A673 (cell line): ENCODE data around the gene NR2F2. TPM values are rescaled to one million over a fixed set of nuclear protein-coding genes. Genes with fewer than 3 reads are reported as not detected.

Experiments
- BruUV-seq: library from RNA; stranded (reverse); fragments of 400-500 nt; replicated peaks from 2 replicates; lab custom pipeline; 2021; lab: Mats Ljungman, UMichigan
- CTCF ChIA-PET: fragments of 300-600 bp; sonication (Branson Sonifier 250); formaldehyde crosslinking; loops from one replicate; lab custom pipeline; 2022; ENCODE audit warnings: antibody characterized with exemption; lab: Charles Lee
- POLR2A ChIA-PET: fragments of 300-600 bp; sonication (Branson Sonifier 250); formaldehyde crosslinking; loops from one replicate; lab custom pipeline; 2022; ENCODE audit warnings: antibody characterized with exemption; ENCODE audit not compliant: low non-redundant PET; lab: Charles Lee
- DNase-seq: peaks from one replicate; pipeline ENCODE4 v3.0.0-alpha.2; 2015; ENCODE audit warnings: low spot score
- H3K27ac ChIP-seq: fragments of 200-600 bp; sonication (generic); 2 replicates; pipeline ENCODE4 v1.5.1; 2016; ENCODE audit warnings: mixed run types, low read depth, mild to moderate bottlenecking, mixed read lengths, antibody characterized with exemption, low read length; ENCODE audit not compliant: poor library complexity, severe bottlenecking
- H3K27me3 ChIP-seq: fragments of 200-600 bp; sonication (generic); replicated peaks from 2 replicates; pipeline ENCODE4 v1.6.1; 2017; ENCODE audit warnings: mixed run types, low read depth, mild to moderate bottlenecking, mixed read lengths, antibody characterized with exemption, low read length; ENCODE audit not compliant: insufficient read depth, poor library complexity
- H3K36me3 ChIP-seq: fragments of 200-600 bp; sonication (generic); 2 replicates; pipeline ENCODE4 v1.6.1; 2016; ENCODE audit warnings: mixed run types, mild to moderate bottlenecking, mixed read lengths, antibody characterized with exemption, low read length; ENCODE audit not compliant: insufficient read depth, poor library complexity, severe bottlenecking
- H3K4me1 ChIP-seq: fragments of 200-600 bp; sonication (generic); 2 replicates; pipeline ENCODE4 v1.6.1; 2017; ENCODE audit warnings: mixed run types, mild to moderate bottlenecking, mixed read lengths, antibody characterized with exemption, low read length; ENCODE audit not compliant: insufficient read depth, poor library complexity, severe bottlenecking
- H3K4me3 ChIP-seq: fragments of 200-600 bp; sonication (generic); 2 replicates; pipeline ENCODE4 v1.5.1; 2016; ENCODE audit warnings: low read depth, mixed run types, mild to moderate bottlenecking, mixed read lengths, low read length; ENCODE audit not compliant: poor library complexity, severe bottlenecking
- H3K9me3 ChIP-seq: fragments of 200-600 bp; sonication (generic); 2 replicates; pipeline ENCODE4 v1.6.1; 2016; ENCODE audit warnings: mixed run types, low read depth, mild to moderate bottlenecking, mixed read lengths, antibody characterized with exemption, low read length; ENCODE audit not compliant: poor library complexity, severe bottlenecking
- EZH2 ChIP-seq: fragments of 200-600 bp; sonication (generic); IDR thresholded peaks from 2 replicates; pipeline ENCODE4 v1.6.1; 2017; ENCODE audit warnings: borderline replicate concordance, low read depth, mild to moderate bottlenecking, mixed read lengths, antibody characterized with exemption, low read length; ENCODE audit not compliant: poor library complexity, severe bottlenecking
- intact Hi-C: fragments of 100-400 bp; cut with micrococcal nuclease; formaldehyde crosslinking; loops from one replicate; pipeline ENCODE4 v1.10.0; 2022; ENCODE audit not compliant: unreplicated experiment
- total RNA-seq: library from RNA; stranded (reverse); gene quantifications from 2 replicates; pipeline ENCODE4 v1.2.3, GENCODE V29; 2021
- TF ChIP-seq, protein P1 (sequence below): fragments of 300-800, 200-600 bp; sonication (generic); conservative IDR thresholded peaks from 2 replicates; pipeline ENCODE4 v1.5.1; 2017; ENCODE audit warnings: low read depth, mild to moderate bottlenecking, antibody characterized with exemption, low read length, moderate library complexity, mixed read lengths

NR2F2 gene
- total RNA-seq, 1 experiment from 2014 or later, result 106 TPM

DNA sequence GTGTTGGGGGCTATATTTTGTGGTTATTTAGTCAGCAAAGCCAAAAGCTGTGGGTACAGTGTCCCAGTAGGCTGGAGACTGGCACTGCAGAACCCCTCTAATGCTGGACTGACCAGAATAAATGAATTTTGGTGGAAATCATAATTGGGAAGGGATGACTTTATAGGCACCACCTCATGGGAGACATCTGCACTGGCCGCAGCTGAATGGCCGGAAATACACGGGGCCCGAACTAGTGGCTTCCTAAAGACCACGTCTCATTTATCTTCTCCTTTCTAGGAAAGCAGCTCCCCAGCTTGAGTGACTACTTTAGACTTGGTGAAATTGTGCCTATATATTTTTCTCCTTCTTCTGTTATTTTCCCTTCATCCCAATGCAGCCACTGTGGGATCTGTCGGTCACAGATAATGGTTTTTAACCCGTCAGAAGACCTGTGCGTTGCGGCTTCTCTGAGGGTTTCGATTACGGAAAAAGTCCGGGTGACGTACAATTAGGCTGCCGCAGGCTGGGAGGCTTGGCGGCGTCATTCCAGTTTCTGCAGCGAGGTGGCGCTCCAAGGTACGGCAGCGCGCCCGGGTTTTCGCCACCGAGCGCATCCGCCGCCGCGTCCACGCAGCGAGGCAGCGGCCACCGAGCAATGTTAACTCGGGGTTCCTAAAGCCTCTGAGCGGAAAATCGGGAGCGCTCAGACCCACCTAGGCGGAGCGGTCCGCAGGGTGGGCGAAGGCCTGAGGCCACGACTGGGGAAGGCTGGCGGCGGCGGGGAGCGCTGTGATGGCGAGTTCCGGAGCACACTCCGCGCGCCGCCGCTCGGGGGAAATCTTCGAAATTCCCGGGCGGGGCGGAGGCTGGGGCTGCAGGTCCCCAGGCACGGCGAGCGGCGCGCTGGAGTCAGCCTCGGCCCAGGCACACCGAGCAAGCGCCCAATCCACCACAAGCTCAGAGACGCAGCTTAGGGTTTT is 26.3 kb downstream of the NR2F2 start:
- H3K4me1 ChIP-seq, result peaks cover 70% of the 10 kb centered on the region
- peak overlapping the region; percentile 93 for H3K27ac ChIP-seq
- H3K27me3 ChIP-seq, result no peaks in the 10 kb centered on the region
- no peaks in the 10 kb centered on the region for H3K9me3 ChIP-seq
- intact Hi-C loops, result loop anchor here (2.0 to 5.0 kb wide), 6 partner anchors 61 to 880 kb away; no protein-coding TSS in a partner anchor
- POLR2A ChIA-PET, result no interaction called here
- BruUV-seq, result TSS peak; percentile 45
- DNase-seq, result peak; percentile 92
- no peaks in the 10 kb centered on the region for H3K36me3 ChIP-seq
- H3K4me3 ChIP-seq, result peak overlapping the region; percentile 60
- CTCF ChIA-PET, result interaction anchor here (0.7 to 2.5 kb wide), 2 partner anchors 28 to 30 kb away, joined by 3 to 5 read pairs; no protein-coding TSS in a partner anchor
- TF ChIP-seq EZH2, result no peak
- TF ChIP-seq, protein P1, sequence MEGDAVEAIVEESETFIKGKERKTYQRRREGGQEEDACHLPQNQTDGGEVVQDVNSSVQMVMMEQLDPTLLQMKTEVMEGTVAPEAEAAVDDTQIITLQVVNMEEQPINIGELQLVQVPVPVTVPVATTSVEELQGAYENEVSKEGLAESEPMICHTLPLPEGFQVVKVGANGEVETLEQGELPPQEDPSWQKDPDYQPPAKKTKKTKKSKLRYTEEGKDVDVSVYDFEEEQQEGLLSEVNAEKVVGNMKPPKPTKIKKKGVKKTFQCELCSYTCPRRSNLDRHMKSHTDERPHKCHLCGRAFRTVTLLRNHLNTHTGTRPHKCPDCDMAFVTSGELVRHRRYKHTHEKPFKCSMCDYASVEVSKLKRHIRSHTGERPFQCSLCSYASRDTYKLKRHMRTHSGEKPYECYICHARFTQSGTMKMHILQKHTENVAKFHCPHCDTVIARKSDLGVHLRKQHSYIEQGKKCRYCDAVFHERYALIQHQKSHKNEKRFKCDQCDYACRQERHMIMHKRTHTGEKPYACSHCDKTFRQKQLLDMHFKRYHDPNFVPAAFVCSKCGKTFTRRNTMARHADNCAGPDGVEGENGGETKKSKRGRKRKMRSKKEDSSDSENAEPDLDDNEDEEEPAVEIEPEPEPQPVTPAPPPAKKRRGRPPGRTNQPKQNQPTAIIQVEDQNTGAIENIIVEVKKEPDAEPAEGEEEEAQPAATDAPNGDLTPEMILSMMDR, result peak; percentile 97

DNA sequence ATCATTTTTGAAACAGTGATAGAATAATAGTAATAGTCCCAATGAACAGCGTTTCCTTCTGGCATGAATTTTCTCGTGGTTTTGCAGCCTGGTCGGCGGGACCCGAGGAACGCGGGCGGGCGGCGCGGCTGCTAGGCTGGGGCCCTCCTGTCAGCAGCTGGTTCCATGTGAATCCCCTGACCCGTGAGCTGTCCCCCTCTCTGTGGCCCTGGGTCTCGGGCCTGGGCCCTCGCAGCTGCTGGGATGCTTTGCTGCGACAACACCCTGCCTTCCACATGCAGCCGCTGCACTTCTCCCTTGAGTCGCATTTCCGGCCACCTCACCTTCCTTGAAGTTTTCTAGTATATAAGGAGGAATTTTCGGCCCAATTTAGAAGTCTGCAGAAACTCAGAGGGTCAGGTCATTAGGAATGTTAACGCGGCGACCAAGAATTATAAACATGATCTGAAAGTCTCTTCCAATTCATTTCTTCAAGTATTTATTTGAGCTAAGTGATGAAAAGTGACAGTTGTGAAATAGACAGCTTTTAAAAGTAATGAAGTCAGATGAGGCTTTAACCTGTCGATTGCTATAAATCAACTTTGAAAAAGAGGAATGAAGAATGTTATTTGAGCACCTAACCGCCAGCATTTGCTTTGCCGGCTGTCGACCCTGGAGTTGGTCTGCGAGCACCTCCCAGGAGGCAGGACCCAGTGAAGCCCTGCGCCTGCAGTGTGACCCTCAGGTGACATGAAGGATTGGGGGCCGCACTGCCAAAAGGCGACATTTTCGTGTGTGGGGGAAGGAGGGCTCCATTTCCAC is 27.7 kb downstream of the NR2F2 start:
- H3K36me3 ChIP-seq, result no peaks in the 10 kb centered on the region
- no TSS peak for BruUV-seq
- H3K27me3 ChIP-seq, result no peaks in the 10 kb centered on the region
- H3K27ac ChIP-seq, result peak overlapping the region; percentile 93
- no peak for DNase-seq
- TF ChIP-seq, protein P1, result no peak
- TF ChIP-seq EZH2, result no peak
- H3K4me1 ChIP-seq, result peaks cover 66% of the 10 kb centered on the region
- intact Hi-C loops, result loop anchor here (5.0 kb wide), 2 partner anchors 59 to 334 kb away; no protein-coding TSS in a partner anchor
- H3K4me3 ChIP-seq, result peak overlapping the region; percentile 60
- ChIA-PET POLR2A (no interaction called here), CTCF (interaction anchor here (0.6 kb wide), 1 partner anchor 29 kb away, joined by 8 read pairs; no protein-coding TSS in a partner anchor)
- no peaks in the 10 kb centered on the region for H3K9me3 ChIP-seq
